DMS53 (cell line): Measurements from ENCODE around the gene CDYL.
A peak's percentile ranks its signal among the peaks of the same experiment; 100 is the strongest.

ENCODE experiments used
- DNase-seq: peaks from one replicate; lab custom pipeline; 2025; lab: John Stamatoyannopoulos, UW

CDYL gene, protein sequence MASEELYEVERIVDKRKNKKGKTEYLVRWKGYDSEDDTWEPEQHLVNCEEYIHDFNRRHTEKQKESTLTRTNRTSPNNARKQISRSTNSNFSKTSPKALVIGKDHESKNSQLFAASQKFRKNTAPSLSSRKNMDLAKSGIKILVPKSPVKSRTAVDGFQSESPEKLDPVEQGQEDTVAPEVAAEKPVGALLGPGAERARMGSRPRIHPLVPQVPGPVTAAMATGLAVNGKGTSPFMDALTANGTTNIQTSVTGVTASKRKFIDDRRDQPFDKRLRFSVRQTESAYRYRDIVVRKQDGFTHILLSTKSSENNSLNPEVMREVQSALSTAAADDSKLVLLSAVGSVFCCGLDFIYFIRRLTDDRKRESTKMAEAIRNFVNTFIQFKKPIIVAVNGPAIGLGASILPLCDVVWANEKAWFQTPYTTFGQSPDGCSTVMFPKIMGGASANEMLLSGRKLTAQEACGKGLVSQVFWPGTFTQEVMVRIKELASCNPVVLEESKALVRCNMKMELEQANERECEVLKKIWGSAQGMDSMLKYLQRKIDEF

DNA sequence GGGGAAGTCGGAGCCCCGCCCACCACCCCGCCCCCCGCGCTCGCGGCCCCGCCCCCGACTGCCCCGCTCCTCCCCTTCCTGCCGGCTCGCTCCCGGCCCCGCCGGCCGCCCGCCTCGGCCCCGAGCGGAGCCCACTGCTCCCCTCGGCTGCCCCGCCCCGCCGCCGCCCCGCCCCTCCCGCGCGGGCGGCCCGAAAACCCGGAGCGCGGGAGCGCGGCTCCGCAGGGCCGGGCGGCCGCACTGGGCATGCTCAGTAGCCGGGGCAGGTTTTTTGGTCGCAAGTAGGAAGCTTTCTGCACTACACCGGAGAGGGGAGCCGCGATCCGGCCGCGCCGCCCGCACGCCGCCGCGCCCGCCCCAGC, at the start of gene CDYL:
Gene CDYL (plus strand): TSS at position 274 of the 362 bp plus-strand sequence. CDS start 380 bp downstream, outside the sequence.
- peak; percentile 95 for DNase-seq

DNA sequence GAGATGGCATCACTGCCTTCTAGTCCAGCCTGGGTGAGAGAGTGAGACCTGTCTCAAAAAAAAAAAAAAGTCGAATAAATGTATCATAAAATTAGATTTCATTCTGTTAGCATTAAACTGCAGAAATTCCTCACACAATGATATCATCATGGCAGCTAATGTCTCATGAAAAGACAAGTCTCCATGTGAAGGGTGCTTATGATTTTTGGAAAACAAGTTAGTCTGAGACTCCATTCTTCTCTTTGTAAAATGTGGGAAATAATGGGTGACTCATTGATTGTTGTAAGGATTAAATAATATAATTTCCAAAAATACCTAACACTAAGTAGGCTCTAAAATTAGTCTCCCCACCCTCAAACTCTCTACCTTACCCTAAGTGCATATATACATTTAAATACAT, 49.6 kb upstream of the CDYL start:
- no peak for DNase-seq

DNA sequence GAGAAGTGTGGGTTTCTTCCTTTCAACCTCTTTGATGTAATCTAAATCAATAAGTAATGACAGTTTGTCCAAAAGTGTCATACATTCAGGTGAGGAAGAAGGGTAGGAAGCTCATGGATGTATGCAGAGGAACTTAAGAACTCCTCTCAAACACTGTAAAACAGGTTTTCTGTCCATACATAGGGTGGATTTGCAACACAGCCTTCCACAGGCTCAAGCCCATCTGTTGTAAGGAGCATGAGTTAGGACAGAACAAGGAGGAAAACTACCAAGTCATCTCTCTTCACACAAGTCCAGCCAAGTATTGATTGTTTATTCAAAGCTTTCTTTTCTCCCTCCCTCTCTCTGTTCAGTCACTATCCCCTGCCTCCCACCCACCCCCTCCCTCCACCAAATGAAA, 49.0 kb upstream of the CDYL start:
- DNase-seq, result peak; percentile 17

DNA sequence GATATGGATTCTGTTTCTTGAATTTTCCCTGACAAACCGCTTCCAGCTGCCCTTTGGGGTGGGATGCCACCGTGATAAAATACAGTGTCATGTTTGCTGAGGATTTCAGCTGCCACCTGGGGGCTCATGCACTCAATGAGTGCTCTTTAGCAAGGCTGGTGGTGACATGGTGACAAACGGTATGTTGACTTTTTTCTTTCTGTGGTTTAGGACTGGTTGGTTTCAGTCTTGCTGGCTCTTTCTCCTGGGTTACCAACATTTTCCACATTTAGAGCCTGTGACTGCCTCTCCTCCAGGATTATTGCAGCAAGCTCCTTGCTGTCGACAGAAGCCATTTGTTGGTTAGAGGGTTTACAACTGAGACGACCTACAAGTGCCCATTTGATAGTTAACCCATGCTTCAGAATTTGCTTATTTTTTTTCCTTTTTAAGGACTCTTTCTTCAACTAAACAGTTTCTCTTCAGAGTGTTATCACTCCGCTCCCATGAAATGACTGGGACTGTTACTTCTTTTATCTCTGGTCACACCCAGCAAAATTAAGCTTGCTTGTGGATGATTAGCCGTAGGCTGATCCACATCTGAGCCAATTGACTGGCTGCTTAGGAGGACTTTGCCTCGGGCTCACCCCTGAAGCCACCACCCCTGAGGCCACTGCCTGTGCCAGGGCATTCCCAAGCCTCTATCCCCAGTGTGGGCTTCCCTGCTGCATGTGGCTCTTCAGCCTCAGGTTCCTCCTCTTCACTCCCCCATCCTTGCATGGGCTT, 48.4 kb upstream of the CDYL start:
- DNase-seq, result peak; percentile 27

DNA sequence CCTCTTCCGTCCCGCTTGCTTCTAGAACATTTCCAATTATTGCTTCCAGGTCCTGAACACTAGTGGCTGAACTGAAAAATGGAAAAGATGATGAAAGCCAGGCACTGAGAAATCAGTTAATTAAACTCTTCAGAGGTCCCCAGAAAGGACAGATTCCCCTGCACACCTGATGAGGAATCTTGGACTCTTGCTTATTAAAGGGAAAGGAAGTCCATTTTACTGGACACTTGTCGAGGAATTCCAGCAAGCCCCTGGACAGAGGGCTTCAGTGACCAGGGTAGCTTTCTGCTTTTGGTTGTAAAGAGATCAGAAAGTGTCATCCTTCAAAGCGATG, 47.8 kb upstream of the CDYL start:
- no peak for DNase-seq

DNA sequence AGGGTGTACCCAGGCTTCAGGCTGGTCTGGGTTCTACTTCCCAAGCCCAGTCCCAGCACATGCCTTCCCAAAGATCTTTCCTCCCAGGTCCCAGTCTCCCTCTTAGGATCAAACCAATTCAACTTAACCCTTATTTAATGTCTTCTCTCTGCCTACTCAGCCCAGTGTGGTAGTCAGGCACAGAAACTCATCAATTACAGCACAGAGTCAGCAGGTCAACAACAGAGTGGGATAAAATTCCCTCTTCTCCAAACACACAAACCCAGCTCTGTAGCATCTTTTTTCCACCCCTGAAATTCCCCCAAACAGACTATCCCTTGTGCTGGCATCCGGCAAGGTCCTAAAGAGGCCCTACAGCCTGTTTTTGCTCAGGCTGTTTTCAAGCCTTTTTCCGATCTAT, 47.3 kb upstream of the CDYL start:
- DNase-seq, result no peak

DNA sequence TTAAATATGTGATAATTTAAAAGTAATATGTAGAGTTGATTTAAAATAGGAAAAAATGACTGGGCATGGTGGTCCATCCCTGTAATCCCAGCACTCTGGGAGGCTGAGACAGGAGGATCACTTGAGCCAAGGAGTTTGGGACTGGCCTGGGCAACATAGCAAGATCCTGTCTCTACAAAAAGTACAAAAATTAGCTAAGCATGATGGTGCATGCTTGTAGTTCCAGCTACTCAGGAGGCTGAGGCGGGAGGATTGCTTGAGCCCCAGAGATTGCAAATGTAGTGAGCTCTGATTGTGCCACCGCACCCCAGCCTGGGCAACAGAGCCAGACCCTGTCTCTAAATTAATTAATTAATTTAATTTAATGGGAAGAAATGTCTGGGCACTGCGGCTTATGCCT, 44.2 kb upstream of the CDYL start:
- no peak for DNase-seq

DNA sequence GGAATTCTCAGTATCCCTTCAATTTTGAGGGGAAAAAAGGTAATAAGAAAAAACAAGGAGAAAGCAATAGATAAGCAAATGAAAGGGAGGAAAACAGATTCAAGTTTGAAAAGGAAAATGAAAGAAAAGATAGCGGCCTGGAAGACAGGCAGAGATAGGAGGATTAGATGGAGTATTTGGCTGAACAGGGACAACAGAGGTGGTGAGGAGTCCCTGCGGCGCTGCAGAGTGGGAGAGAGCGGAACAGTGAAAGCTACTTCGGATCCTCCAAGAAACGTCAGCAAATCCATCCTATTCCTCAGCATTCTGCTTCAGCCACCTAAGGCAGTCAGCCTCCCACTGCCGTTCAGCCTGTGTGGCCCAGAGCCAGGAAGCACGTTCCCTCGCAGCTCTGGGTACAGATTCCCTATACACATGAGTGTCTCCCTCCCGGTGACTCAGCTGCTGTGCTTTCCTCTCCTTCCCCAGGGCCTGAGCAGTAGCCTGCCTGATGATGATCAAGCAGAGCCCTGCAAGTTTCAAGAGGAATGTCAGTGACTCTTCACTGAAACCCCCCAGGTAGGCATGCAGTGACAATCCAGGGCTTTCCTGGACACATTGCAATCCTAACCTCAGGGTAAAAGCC, 43.4 kb upstream of the CDYL start:
- peak; percentile 62 for DNase-seq

DNA sequence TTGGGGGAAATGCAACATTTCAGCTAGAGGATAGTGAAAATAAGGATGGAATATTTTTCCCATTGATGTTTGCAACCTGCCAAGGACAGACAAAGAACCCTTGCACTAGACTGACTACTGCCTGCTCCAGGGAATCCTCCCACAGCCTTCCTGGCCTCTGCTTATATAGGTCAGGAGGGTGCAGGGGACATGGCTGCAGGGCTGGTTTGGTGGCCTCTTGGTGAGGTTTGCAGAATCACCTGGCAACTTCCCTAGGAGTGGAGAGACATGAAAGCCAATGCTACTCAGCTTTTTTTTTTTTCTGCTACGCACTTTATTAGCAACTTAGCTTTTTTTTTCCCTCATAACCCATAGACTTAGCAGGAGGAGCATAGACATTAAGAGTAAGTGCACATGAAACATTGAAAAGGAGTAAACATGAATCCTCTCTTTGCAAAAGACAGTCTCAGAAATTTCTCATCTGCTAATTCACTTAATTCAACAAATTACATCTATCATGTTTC, 39.8 kb upstream of the CDYL start:
- peak; percentile 4 for DNase-seq

DNA sequence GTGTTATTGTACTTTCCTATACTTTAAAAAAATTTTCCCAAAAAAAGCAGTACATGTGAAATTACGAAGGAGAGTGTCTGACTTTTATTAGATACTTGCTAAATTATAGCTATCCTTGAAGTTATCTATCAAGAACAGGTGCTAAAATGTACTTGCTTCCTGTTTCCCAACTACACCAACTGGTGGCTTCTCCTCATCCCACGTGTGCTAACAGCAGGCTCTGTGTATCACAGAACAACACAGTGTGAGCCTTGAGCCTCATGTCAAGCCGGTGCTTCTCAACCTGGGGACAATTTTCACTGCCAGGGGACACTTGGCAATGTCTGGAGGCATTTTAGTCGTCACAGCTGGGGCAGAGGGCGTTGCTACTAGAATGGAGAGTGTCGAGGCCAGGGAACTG, 36.2 kb upstream of the CDYL start:
- no peak for DNase-seq

DNA sequence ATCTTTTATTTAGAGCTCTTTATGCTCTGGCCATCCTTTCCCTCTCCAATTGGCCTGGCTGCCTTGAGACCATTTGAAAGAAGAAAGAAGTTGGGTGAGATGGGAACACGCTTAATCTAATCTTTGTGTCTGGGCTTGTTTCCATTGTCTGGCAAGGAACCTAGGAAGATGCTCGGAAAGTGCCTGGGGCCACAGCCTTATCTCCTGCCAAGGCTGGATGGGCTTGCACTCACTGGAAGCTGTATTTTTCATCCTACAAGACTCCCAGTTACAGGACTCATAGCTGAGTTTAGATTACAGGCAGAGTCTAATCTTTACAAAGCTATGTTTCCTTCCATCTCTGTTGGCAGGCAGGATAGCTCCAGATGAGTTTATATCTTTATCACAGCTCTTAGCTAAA, 33.1 kb upstream of the CDYL start:
- DNase-seq, result no peak

DNA sequence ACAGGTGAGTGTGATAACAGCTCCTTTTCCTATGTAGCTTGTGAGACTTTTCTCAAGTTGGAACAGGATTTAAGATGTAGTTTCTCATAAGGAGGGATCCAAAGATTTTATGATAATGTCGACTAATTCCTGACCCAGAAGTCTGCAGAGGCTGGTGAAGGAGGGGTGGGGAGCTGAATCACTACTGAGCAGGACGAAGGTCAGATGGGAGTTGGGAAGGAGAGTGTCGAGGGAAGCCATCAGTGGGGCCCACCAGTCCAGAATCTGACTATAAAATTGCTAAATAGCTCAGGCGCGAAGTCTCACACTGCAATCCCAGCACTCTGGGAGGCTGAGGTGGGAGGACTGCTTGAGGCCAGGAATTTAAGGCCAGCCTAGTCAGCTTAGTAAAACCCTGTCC, 32.3 kb upstream of the CDYL start:
- DNase-seq, result no peak

DNA sequence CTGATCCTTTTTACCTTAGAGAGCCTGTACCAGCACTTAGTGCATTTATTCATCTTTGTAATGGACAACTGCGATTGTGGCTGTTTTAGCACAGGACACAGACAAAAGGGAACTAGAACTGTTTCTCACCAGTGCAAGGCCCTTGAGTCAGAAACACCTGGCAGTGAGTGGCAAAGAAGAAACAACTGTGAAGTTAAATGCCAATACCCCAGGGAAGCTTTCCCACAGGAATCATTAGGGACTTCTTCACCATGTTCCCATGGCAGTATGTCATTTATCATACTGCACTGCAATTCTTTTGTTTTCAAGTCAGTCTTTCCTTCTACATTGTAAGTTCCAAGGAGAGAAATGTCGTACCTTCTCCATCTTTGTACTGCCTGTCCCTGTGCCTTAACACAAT, 28.6 kb upstream of the CDYL start:
- DNase-seq, result no peak

DNA sequence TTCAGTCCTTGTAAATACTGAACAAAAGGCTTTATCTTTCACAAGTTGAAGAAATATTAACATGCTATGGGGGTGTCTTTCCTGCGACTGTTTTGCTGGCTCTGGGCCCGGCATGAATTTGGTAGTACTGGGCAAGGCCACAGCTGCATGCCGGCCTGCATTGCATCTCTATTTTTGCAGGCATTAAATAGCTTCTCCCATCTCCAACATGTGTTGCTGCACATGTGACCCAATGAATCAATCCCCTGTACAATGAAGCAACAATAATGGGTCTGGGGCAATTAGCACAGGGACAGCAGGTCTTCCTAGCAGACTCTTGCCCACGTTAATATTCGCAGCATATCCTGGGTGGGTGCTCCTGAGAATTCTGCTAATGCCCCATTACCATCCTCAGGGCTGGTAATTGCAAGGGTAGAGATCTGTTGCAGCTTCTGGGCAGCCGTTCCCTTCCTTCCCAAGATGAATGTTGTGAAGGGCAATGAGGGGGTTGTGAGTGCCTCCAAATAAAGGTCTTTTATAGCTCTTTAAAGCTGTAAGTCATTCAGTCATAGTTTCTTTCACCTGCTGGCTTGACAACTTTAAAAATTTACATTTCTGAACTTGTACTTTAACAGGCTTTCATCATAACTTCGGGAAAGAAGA, 24.3 kb upstream of the CDYL start:
- no peak for DNase-seq

DNA sequence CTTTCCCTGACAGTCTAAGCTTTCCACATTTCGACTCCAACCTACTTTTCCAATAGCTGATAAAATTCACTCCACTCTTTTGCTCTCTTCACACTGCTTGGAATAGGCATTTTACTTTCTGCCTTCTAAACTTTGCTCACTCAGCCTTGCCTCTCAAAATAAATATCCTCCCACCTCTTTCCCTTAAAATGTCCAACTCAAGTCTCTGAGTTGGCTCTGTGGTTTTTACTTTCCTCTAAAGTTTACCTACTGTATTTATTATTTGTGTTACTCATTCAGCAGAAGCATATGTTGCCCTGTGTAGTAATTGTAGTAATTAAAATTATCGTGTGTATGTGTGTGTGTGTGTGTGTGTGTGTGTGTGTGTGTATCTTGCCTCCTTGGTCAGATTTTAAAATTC, 20.0 kb upstream of the CDYL start:
- DNase-seq, result no peak

DNA sequence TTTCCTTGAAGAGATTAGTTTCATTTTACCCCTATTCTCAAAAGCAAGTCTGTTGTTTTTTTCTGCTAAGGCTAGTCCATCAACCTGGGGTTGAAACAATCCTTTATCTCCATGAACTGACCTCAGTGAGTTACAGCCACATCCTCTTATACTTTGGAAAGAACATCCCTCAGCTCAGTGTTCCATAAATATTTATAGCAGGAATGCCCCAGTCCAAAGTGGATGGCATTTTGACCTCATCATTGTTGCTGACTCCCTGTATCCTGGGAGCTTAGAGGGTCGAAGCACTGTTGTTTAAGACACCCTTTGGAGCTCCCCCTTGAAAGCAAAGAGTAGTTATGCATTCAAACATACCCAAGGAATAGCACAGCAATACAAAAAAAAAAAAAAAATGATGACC, 16.2 kb upstream of the CDYL start:
- DNase-seq, result no peak

DNA sequence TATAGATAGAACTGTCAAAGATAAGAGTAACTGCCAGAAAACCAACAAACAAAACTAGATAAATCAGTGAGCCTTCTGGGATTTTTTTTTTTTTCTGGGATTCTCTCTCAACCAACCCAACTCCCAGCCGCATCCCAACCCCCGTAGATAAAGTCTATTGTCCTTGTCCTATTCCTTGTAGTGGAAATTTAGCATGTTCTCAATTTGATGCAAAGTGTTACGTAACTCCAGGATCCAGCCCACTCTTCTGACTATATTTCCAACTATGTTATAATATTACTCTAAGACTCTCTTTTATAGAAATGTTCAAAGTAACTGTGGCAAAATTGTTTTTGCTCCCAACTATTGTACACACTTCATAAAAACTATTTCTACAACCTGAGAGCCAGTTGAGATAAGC, 15.4 kb upstream of the CDYL start:
- DNase-seq, result no peak

DNA sequence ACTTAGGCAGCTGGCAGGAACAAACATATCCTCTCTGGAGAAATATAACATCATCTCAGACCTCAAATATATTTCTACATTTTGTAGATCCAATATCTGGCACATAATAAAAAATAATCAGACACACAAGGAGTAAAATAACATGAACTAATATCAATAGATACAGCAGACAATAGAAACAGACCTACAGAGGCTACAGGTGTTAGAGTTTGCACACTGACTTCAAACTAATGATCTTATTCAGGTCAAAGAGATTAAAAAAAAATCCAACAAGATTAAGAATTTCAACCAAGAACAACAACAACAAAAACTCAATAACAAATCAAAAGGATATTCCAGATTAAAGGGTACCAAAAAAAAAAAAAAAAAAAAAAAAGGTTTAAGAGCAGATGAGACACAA, 13.9 kb upstream of the CDYL start:
- DNase-seq, result no peak

DNA sequence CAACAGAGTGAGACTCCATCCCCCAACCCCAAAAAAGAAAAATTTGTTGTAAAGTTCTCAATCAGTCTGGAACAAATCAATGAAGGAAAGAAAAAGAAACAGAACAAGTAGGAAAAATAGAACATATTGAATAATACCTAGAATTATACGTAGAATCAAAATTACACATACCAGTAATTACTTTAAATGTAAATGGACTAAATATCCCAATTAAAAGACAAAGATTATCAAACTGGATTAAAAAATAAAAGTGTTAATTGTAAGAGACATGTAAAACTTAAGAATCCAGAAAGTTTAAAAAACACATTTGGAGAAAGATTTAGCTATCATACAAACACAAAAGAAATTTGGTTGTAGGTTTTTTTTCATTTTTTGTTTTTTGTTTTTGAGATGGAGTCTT, 12.3 kb upstream of the CDYL start:
- no peak for DNase-seq

DNA sequence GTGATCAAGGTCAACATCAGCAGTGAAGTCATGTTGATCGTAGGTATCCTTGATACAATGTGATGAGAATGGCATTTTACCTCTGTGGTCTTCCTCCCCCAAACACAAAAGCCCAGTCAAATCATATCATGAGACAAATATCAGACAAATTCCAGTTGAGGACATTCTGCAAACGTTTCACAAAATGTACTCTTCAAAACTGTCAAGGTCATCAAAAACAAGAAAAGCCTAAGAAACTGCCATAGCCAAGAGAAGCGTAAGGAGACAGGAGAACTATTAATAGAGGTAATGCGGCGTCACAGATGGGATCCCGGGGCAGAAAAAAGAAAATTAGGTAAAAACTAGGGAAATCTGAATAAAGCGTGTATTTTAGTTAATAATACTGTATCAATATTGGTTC, 7.4 kb upstream of the CDYL start:
- DNase-seq, result no peak

DNA sequence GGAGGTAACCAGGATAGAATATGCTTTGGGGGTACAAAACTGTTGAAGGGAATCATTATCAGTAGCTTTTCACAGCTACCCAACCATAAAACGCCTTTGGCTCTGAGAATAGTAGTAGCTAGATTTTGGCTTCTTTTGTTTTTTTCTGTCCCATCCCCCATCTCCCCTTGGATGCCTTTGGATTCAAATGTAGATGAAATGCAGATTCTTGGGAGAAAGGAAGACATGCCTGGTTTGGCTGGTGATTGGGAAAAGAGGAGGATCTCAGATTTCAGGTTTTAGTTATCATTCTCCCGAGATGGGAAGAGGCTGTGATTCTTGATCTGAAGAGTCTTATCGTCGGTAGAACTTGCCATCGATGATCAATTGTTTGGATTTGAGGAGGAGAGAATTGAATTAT, 3.5 kb upstream of the CDYL start:
- no peak for DNase-seq

DNA sequence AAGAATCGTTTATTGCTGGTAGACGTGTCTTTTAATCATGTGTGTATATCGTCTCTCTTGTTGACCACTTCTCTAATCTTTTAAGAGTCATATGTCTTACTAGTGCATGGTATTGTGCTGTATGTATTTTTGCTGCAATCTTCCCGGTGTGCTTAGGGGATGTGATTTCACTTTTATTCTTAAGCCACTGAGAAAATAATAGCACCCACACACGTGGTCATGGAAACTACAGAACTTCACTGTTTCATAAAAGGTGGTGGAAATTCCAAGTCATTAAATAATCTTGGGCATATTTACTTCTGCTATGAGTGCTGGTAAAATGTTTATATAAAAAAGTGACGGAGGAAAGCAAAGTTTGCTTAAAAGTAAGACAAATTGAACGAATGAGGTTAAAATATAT, 3.0 kb upstream of the CDYL start:
- no peak for DNase-seq
